Measurements from ENCODE around the gene TMTC2.
"Not testable (repeated sequence)": the region's sequence is repeated elsewhere in the genome, so short reads cannot be mapped to it uniquely, and the experiment has no call there.

Gene TMTC2

DNA sequence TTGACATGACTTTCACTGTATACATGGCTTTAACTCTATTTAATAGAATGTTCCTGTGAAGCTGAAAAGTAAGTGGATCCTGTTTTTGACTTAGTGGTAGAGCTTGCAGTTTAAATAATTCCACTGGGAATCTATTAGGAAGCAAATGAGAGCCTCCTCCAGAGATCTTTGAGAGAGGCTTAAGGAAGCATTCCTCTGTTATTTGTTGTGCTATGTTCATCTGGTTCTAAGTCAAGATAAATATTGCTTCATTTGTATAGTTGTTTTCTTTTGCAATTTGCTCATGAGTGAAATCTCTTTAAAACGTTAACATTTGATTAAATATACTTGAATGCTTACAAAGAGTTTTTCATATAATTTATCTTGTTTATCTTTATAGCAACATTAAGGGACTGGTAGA is 70.4 kb downstream of the TMTC2 start:
- DNase-seq (ENCODE audit: low spot score in 2 of 2), result no peak
- no peaks in the 10 kb centered on the region for H3K9me3 ChIP-seq
- in situ Hi-C loops (cut with MboI; ENCODE audit: low sequenced_read_pairs), result no loop called here
- peaks cover 22% of the 10 kb centered on the region for H3K4me1 ChIP-seq
- no peaks in the 10 kb centered on the region for H3K27me3 ChIP-seq (ENCODE audit: low read depth)
- no peaks in the 10 kb centered on the region for H3K36me3 ChIP-seq (replicated peaks)
- no peak overlapping the region for H3K4me3 ChIP-seq

DNA sequence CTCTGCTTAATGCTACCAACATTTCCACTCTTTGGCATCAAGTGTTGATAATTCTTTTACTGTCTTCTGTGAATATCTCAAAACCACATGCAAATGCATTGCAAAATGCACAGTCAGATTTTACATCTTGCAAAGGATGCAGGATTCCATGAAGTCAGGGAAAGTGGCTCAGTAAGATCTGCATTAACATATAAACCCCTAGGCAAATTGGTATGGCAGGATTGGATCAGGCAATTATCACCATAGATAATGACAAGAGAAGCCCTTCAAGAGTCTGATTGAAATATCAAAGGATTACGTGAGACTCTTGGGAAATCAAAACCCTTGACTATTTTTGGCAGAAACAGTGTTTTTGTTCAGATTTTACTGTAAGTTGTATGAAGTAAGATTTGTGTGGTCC is 71.0 kb downstream of the TMTC2 start:
- in situ Hi-C loops (cut with MboI; ENCODE audit: low sequenced_read_pairs), result no loop called here
- Histone ChIP-seq H3K27me3 (ENCODE audit: low read depth) (no peaks in the 10 kb centered on the region), H3K4me3 (no peak overlapping the region), H3K4me1 (peaks cover 22% of the 10 kb centered on the region), H3K36me3 (replicated peaks) (no peaks in the 10 kb centered on the region), H3K9me3 (no peaks in the 10 kb centered on the region)
- DNase-seq (ENCODE audit: low spot score in 2 of 2), result peak; percentile 25 to 76

DNA sequence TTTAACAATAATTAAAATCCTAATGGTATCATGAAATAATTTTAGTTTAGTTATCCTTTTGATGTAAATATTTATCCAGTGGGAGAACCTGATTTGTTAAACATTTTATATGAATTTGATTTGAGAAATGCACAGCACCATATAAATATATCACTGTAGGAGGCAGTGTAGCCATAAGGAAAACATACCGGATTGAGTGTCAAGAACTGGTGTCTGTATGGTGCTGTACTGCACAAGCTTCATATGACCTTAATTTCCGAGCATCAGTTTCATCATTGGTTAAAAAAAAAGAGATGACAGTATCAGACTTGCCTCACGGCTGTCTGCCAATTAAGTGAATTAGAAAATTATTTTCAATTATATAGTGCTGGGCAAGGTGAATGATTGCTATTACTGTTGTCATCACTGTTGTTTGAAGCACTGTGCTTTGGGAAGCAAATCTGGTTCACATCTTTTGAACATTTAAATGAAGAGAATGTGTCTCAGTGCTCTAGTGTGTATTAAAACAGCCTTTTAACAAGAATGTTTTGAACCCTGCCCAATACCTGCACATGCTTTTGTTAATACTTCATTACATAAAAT is 72.1 kb downstream of the TMTC2 start:
- H3K4me3 ChIP-seq, result no peak overlapping the region
- no peaks in the 10 kb centered on the region for H3K27me3 ChIP-seq (ENCODE audit: low read depth)
- no peak for DNase-seq (ENCODE audit: low spot score in 2 of 2)
- peaks cover 22% of the 10 kb centered on the region for H3K4me1 ChIP-seq
- in situ Hi-C loops (cut with MboI; ENCODE audit: low sequenced_read_pairs), result no loop called here
- no peaks in the 10 kb centered on the region for H3K36me3 ChIP-seq (replicated peaks)
- H3K9me3 ChIP-seq, result no peaks in the 10 kb centered on the region

DNA sequence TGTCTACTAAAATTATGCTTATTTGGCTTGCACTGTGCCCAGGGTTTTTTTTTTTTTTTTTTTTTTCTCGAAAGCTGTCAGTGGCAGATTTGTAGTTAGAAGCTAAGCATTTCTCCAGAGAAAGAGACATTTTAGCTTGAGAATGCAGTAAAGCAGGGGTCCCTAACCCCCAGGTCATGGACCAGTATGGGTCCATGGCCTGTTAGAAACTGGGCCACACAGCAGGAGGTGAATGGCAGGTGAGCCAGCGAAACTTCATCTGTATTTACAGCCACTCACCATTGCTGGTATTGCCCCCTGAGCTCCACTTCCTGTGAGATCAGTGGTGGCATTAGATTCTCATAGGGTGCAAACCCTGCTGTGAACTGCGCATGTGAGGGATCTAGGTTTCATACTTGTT is 73.7 kb downstream of the TMTC2 start:
- no peaks in the 10 kb centered on the region for H3K9me3 ChIP-seq
- in situ Hi-C loops (cut with MboI; ENCODE audit: low sequenced_read_pairs), result no loop called here
- H3K27me3 ChIP-seq (ENCODE audit: low read depth), result no peaks in the 10 kb centered on the region
- DNase-seq (ENCODE audit: low spot score in 2 of 2), result no peak
- H3K36me3 ChIP-seq (replicated peaks), result no peaks in the 10 kb centered on the region
- no peak overlapping the region for H3K4me3 ChIP-seq
- peaks cover 18% of the 10 kb centered on the region for H3K4me1 ChIP-seq

DNA sequence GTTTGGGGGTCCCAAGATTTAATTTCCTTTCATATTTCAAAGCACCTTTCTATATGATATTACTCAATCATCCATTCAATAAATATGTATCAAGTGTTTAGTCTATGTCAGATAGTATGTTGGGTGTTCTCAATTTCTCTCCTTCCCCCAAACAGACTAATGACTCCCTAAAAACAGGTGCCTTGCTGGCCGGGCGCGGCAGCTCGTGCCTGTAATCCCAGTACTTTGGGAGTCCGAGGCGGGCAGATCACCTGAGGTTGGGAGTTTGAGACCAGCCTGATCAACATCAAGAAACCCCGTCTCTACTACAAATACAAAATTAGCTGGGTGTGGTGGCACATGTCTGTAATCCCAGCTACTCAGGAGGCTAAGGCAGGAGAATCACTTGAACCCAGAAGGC is 78.5 kb downstream of the TMTC2 start:
- H3K27me3 ChIP-seq (ENCODE audit: low read depth); DNase-seq (ENCODE audit: low spot score in 2 of 2): not testable (repeated sequence)

DNA sequence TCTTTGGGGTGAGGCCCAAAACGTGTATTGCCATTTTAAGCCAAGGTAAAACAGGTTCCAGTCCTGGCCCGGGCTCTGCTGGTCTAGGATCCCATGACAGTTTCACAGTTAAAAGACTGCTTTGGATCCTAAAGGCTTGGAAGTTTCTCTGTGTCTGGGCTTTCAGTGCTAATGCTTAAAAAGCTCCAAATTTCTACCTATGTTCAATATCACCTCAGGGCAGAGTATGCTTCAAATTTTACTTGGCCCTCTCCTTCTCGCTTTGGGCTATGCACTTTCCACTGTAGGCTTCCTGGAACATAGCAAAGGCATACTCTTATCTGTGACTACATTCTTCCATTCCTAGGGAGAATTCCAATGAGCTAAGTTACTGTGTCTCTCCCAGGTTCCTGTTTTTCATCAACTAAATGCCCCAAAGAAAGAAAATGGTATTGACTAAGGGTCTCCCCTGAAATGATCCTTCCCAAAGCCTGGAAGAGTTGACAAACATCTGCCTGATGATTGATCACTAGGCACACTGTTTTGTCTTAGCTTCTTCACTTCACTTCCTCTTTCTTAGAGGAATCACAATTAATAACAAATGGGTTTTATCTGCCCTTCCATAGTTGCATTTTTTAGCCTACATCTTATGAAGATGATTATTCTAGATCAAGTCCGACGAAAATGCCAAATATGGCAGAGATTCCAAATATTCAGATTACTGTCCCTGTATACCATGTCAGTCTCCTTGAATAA is 79.4 kb downstream of the TMTC2 start:
- H3K27me3 ChIP-seq (ENCODE audit: low read depth), result no peaks in the 10 kb centered on the region
- no peak overlapping the region for H3K4me3 ChIP-seq
- DNase-seq (ENCODE audit: low spot score in 2 of 2), result no peak
- no peaks in the 10 kb centered on the region for H3K4me1 ChIP-seq
- no peaks in the 10 kb centered on the region for H3K9me3 ChIP-seq
- in situ Hi-C loops (cut with MboI; ENCODE audit: low sequenced_read_pairs), result no loop called here
- no peaks in the 10 kb centered on the region for H3K36me3 ChIP-seq (replicated peaks)

More for the DNA sequence above, 78.5 kb downstream of the TMTC2 start:
- H3K4me1 ChIP-seq; H3K36me3 ChIP-seq (replicated peaks); in situ Hi-C loops (cut with MboI; ENCODE audit: low sequenced_read_pairs); H3K4me3 ChIP-seq; H3K9me3 ChIP-seq: not testable (repeated sequence)

DNA sequence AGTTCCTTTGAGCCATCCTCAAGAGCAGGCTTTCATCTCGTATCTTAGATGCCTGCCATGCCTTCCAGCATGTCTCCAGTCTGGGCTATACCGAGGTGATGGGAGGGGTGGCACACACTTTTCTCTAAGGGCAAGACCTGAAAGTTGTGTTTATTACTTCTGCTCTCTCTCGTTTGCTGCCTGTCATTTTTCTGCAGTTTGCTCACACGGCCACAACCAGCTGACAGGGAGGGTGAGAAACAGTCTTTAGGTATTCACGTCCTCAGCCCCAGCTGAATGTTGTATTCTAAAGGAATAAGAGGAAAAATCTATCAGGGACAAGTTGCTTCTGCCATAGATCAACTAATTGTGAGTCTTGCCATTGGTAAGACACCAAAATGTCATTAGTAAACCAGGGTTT is 88.0 kb downstream of the TMTC2 start:
- in situ Hi-C loops (cut with MboI; ENCODE audit: low sequenced_read_pairs), result no loop called here
- no peaks in the 10 kb centered on the region; the same call in 1 of the 2 replicates for H3K4me1 ChIP-seq
- DNase-seq (ENCODE audit: low spot score in 2 of 2), result no peak

DNA sequence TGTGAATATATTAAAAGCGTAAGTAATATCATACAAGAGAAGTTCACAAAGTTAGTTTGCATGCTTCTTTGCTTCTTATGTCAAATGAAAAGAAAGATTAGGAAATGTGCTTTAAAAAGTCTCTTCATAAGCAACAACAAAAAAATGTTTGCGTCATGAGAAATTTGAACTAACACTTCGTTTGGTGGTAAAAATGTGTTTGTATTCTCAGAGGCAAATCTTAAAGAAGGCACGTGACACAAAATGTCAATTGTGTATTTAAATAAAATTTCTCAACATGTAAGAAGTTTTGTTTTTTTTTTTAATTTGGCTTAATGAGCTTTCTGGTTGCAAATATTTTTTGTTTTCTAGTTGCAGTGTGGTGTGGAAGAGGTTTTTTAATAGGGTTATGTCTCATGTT is 93.8 kb downstream of the TMTC2 start:
- Histone ChIP-seq H3K27me3 (ENCODE audit: low read depth) (no peaks in the 10 kb centered on the region), H3K9me3 (no peaks in the 10 kb centered on the region), H3K4me3 (no peak overlapping the region), H3K4me1 (peaks cover 26% of the 10 kb centered on the region), H3K36me3 (replicated peaks) (no peaks in the 10 kb centered on the region)
- in situ Hi-C loops (cut with MboI; ENCODE audit: low sequenced_read_pairs), result no loop called here
- no peak for DNase-seq (ENCODE audit: low spot score in 2 of 2)

More for the DNA sequence above, 88.0 kb downstream of the TMTC2 start:
- Histone ChIP-seq H3K27me3 (ENCODE audit: low read depth) (no peaks in the 10 kb centered on the region), H3K36me3 (replicated peaks) (0 out of 2 replicates have a peak, but pooled peaks cover 2% of the 10 kb centered on the region), H3K9me3 (no peaks in the 10 kb centered on the region), H3K4me3 (no peak overlapping the region)

DNA sequence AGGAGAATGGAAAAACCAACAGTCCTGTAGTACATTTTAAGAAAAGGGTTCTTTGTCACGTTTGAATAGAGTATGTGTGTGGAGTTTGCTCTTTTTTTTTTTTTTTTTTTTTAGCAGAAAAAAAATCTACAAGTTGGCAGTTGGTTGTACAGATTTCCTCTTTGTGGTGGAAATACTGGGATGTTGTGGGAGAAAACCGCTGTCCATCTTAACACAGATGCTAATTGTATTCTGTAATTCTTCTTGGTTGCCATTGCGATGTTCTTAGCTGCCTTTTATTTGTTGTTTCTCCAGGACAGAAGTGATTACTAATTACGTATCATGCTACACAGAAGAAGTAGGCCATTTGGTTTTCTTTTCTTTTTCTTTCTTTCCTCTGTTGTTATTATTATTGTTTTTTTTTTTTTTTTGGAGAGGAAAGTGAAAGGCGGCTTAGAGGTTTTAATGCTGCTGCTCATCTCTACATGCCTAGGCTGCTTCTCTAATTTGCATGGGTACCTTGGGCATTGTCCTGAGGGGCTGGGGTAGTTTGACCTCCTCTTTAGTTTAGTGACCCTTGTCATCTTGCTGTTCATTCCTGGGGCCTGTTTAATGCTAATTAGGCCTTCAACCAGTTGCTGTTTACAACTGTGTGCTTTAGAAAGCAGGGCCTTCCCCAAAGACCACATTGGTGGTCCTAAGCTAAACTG is 94.7 kb downstream of the TMTC2 start:
- no peaks in the 10 kb centered on the region for H3K36me3 ChIP-seq (replicated peaks)
- no peaks in the 10 kb centered on the region for H3K27me3 ChIP-seq (ENCODE audit: low read depth)
- in situ Hi-C loops (cut with MboI; ENCODE audit: low sequenced_read_pairs), result no loop called here
- H3K4me1 ChIP-seq, result peaks cover 28% of the 10 kb centered on the region
- H3K9me3 ChIP-seq, result no peaks in the 10 kb centered on the region
- H3K4me3 ChIP-seq, result no peak overlapping the region
- DNase-seq (ENCODE audit: low spot score in 2 of 2), result peak; percentile 45 to 72

DNA sequence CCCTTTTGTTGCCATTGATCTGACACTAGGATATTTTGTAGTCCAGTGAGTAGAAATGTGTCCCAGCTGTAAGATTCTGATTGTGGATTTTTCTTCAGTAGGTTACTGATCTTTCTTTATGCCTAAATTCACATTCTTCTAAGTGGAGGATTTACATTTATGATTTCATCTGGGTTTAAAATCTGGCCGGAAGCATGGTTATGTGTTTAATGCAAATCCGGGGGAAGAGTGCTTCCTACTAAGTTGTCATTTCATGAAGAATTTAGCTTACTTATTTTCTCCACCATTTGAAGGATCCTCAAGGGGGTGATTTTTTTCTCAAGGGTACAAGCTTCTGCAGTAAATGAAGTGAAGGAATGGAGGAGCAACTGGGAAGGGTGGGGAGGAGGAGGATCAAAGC is 96.7 kb downstream of the TMTC2 start:
- no peak for DNase-seq (ENCODE audit: low spot score in 2 of 2)
- Histone ChIP-seq H3K4me3 (no peak overlapping the region), H3K36me3 (replicated peaks) (no peaks in the 10 kb centered on the region), H3K9me3 (no peaks in the 10 kb centered on the region), H3K4me1 (peaks cover 35% of the 10 kb centered on the region), H3K27me3 (ENCODE audit: low read depth) (no peaks in the 10 kb centered on the region)
- in situ Hi-C loops (cut with MboI; ENCODE audit: low sequenced_read_pairs), result no loop called here

DNA sequence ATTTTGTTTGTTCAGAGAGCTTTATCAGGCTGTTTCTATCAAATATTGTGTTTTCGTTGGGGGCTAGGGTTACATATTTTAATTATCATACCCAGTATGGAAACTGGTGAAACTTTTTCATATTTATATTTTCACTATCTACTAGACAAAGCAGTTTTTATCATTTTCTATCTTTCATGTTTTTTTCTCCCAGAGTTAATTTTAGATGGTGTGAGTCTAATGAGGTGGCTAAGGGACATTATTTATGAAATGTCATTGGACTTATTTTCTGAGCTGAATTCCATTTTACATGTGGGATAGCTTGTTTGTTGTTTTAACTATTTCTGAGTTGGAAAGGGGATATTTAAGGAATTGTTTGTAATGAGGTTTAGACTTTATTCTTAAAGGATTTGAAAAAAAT is 100.3 kb downstream of the TMTC2 start:
- Histone ChIP-seq H3K4me3 (no peak overlapping the region), H3K4me1 (peaks cover 16% of the 10 kb centered on the region), H3K27me3 (ENCODE audit: low read depth) (no peaks in the 10 kb centered on the region), H3K9me3 (no peaks in the 10 kb centered on the region), H3K36me3 (replicated peaks) (no peaks in the 10 kb centered on the region)
- in situ Hi-C loops (cut with MboI; ENCODE audit: low sequenced_read_pairs), result no loop called here
- DNase-seq (ENCODE audit: low spot score in 2 of 2), result no peak

DNA sequence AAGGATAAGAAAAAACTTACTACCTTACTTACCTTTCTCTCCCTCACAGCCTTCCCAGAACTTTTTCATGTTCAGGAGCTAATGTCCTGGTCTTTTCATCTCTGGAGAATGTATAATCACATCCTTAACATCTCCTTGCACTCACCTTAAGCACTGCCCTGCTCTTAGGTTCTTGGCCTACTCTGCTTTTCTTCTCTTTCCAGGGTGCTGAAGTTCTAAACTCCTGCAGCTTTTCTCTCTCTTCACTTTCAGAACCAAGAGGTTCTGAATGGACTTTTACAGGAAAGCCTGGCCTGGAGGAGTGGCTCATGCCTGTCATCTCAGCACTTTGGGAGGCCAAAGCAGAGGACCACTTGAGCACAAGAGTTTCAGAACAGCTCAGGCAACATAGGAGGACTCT is 101.9 kb downstream of the TMTC2 start:
- no peak for DNase-seq (ENCODE audit: low spot score in 2 of 2)
- in situ Hi-C loops (cut with MboI; ENCODE audit: low sequenced_read_pairs), result no loop called here
- H3K4me1 ChIP-seq, result peaks cover 21% of the 10 kb centered on the region

DNA sequence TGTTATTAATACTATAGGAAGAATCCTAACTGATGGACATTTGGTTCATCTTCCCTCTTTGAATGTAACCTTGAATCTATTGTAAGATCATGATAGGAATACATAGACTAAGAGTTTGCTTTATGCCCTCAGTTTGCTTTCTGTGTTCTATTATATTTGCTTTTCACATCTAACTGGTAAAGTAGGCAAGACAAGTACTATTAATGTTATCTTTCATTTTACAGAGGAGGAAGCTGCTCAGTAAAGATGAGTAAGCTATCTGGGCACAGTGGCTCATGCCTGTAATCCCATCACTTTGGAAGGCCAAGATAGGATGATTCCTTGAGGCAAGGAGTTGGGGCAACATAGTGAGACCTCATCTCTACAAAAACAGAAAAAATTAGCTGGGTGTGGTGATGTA is 103.0 kb downstream of the TMTC2 start:
- in situ Hi-C loops (cut with MboI; ENCODE audit: low sequenced_read_pairs), result no loop called here
- H3K4me3 ChIP-seq, result no peak overlapping the region
- DNase-seq (ENCODE audit: low spot score in 2 of 2), result no peak
- peaks cover 26% of the 10 kb centered on the region for H3K4me1 ChIP-seq
- no peaks in the 10 kb centered on the region for H3K36me3 ChIP-seq (replicated peaks)
- no peaks in the 10 kb centered on the region for H3K27me3 ChIP-seq (ENCODE audit: low read depth)
- no peaks in the 10 kb centered on the region for H3K9me3 ChIP-seq

More for the DNA sequence above, 101.9 kb downstream of the TMTC2 start:
- Histone ChIP-seq H3K27me3 (ENCODE audit: low read depth) (no peaks in the 10 kb centered on the region), H3K4me3 (no peak overlapping the region), H3K9me3 (no peaks in the 10 kb centered on the region), H3K36me3 (replicated peaks) (no peaks in the 10 kb centered on the region)

DNA sequence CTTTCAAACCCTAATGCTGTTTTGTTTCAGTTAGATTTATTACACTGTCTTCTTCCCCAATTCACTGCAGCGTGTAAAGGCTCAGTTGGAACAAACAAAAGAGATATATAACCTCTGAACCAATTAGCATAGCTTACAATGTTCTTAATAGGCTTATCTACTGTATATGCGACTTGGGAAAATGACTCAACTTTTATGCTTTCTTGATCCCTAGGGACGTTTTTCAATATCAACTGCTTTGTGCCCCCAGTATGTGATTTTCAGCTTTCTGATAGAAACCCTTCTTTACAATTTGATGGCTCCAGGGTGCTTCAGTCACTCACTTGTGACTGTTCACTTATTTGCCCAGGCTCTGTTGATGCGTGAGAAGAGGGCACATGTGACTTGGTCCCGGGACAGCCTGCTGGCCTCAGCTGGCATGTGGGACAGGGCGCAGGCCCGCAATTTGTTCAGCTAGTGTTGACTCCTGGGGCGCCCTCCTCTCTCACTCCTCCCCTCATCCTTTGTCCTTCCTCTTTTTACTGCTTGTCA is 107.1 kb downstream of the TMTC2 start:
- Histone ChIP-seq H3K36me3 (replicated peaks) (no peaks in the 10 kb centered on the region), H3K4me1 (peaks cover 16% of the 10 kb centered on the region), H3K9me3 (no peaks in the 10 kb centered on the region), H3K27me3 (ENCODE audit: low read depth) (no peaks in the 10 kb centered on the region), H3K4me3 (no peak overlapping the region)
- in situ Hi-C loops (cut with MboI; ENCODE audit: low sequenced_read_pairs), result no loop called here
- peak; percentile 89 to 94 for DNase-seq (ENCODE audit: low spot score in 2 of 2)

All from HAP-1 (cell line).